GM19468 (cell line): ENCODE data around the gene SH3BP1.
A peak's percentile ranks its signal among the peaks of the same experiment; 100 is the strongest.
"Not testable (repeated sequence)": the region's sequence is repeated elsewhere in the genome, so short reads cannot be mapped to it uniquely, and the experiment has no call there.

ENCODE experiments used
- ATAC-seq: cut with Tn5 transposase; IDR thresholded peaks from one replicate; pipeline ENCODE4 v1.9.1; 2021; ENCODE audit warnings: mild to moderate bottlenecking, moderate library complexity, moderate number of reproducible peaks; ENCODE audit not compliant: unreplicated experiment; ENCODE audit errors: extremely low read depth

SH3BP1 gene

DNA sequence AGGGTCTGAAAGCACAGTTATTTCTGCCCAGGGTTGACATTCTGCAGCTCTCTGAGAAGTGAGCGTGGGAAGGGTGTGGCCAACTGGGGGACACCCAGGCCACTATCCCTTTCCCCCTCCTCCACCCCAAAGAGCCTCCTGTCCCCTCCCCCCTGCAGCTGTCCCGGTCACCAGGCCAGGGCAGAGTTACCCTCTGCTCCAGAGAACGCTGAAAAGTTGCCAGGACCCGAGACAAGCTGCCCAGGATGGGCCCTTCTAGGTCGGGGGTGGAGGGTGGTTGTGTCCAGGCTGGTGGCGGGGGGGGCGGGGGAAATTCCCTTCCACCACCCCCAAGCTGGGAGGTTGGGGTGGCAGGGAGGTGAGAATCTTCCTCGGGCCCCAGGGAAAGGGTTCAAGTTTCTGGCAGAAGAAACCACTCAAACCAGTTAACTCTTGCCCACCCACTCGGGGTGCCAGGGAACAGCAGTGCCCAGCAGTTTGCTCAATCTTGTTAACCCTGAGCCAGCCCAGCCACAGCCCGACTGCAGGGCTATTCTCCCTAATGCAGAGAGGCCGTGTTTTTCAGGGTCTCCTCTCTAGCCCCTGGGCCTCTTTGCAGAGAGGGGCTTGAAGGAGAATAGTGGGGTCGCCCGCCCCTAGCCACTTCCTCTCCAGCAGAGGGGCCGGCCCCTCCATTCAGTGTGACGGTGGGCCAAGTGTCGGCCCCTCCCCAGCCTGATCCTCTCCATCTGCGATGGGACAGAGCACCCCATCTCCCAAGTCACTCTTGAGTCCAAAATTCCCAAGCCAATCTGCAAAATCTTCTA lies 36.7 kb downstream of the SH3BP1 start:
- no peak for ATAC-seq

DNA sequence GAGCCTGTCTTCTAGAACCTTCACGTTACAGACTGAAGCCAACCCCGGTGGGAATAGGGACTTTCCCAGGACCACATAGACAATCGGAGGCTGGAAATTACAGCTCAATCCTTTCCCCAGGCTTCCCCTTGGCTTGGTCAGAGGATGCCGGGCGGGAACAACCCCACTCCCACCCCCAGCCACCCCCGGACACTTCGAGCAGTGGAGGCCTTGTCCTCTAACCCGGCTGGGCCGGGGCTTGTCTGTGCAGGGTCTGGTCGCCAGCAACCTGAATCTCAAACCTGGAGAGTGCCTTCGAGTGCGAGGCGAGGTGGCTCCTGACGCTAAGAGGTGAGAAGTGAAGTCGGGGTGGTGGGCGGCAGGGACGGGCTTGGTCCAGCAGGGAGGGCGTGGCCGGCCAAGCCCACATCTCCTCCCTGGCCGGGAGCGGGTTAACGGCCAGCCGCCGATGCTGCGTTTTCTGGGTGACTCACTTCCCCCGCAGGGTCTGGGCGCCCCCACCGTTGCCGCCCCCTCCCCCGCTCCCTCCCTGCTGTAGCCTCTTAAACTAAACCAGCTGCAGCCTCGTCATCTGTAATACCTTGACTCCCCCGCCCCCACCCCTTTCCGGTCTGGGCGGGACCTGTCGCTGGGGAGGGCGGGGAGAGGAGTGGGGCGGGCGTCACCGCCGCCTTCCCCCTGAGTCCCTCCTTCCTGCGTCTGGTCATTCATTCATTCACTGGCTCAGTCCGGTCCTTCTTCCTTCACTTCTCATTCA lies 37.4 kb downstream of the SH3BP1 start:
- ATAC-seq, result no peak

DNA sequence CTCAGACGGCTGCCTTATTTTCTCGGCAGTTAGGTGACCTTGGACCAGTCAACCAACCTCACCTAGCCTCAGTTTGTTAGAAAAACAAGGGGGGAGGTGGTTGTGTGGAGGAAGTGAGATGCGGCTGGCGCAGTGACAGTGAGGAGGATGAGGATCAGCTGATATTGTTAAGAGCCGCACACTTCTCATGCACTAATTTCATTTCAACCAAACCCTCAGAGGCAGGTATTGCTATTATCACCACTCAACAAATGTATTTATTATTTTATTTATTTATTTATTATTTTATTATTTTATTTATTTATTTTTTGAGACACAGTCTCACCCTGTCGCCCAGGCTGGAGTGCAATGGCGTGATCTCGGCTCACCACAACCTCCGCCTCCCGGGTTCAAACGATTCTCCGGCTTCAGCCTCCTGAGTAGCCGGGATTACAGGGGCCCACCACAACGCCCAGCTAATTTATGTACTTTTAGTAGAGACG lies 38.1 kb downstream of the SH3BP1 start:
- ATAC-seq, result no peak

DNA sequence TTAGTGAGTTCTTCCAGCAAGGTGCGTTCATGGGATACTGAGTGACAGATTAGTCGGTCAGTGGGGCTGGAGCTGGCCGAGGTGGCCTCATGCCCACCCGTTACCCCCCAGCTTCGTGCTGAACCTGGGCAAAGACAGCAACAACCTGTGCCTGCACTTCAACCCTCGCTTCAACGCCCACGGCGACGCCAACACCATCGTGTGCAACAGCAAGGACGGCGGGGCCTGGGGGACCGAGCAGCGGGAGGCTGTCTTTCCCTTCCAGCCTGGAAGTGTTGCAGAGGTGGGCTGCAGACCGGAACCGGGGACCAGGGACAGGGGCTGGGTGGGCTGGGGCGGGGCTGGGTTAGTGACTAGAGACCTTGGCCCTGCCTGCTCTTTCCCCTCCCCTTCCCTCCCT lies 38.9 kb downstream of the SH3BP1 start:
- ATAC-seq, result no peak

DNA sequence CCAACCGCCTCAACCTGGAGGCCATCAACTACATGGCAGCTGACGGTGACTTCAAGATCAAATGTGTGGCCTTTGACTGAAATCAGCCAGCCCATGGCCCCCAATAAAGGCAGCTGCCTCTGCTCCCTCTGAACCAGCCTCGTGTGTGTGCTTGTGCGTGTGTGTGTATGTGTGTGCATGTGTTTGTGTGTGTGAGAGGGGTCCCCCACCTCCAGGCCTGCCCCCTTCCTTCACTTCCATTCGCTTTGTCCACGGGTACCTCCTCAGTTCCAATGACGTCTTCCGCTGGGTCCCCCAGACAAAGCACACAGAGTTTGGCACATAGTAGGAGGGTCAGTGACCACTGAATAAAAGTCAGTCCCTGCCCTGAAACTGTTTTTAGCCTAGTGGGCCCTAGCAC lies 40.2 kb downstream of the SH3BP1 start:
- ATAC-seq, result no peak

DNA sequence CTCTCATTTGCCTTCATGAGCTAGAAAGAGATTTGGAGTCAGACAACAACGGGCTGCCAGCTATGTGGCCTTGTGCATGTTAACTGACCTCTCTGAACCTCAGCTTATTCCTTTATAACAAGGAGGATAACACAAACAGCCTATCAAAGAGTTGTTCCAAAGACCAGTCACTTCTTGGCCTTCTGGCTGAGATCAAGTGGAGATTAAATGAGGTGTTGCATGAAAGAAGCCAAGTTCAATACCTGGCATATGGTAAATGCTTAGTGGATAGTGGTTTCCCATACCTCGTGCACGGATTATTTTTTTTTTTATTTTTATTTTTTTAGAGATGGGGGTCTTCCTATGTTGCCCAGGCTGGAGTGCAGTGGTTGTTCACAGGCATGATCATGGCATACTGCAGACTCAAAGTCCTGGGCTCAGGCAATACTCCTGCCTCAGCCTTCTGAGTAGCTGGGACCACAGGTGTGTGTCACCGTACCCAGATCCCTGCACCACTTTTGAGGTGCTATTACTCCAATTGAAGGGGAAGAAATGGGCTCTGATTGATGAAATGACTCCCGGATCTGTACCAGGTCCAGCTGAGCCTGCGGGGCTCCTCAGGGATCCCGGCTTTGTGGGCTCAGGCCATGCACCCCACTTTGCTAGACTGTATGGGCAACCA lies 40.9 kb downstream of the SH3BP1 start:
- ATAC-seq, result no peak

DNA sequence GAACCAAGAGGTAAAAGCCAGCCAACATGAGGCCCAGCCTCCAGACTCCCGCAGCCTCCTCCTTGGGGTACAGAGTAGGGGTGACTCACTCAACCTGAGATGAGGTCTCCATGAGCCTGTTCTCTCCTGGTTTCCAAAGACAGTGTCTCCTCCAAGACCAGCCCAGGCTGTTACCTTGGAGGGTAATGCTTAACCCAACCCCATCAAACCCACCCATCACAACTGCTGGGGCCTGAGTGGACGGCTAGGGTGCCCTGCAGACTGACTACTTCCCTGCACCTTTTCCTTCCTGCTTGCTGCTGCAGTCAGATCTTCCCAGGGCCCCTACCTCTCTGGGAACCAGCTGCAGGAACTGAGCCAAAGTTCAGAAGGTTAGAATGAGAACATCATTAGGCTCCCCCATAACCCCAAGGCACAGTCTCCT lies 41.5 kb downstream of the SH3BP1 start:
- no peak for ATAC-seq

DNA sequence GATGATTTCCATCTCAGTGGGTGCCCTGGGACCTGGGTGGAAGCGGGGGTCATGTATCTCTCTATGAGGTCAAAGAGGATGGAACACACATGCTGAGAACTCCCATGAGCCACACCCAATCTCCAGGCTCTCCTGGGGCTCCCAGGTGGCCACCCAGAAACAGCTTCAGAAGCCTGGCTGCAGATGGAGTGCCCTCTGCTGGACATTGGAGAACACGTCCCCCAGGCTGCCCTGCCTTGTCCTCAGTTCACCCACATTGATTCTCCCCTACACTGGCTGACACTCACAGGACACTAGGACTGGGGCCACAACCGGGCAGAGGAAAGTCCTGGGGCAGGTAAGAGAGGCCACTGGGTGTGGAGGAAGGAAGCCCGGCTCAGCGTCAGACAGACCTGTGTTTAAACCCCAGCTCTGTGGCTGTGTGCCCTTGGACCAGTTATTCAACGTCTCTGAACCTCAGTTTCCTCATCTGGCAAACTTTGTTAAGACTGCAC lies 42.1 kb downstream of the SH3BP1 start:
- ATAC-seq, result no peak

DNA sequence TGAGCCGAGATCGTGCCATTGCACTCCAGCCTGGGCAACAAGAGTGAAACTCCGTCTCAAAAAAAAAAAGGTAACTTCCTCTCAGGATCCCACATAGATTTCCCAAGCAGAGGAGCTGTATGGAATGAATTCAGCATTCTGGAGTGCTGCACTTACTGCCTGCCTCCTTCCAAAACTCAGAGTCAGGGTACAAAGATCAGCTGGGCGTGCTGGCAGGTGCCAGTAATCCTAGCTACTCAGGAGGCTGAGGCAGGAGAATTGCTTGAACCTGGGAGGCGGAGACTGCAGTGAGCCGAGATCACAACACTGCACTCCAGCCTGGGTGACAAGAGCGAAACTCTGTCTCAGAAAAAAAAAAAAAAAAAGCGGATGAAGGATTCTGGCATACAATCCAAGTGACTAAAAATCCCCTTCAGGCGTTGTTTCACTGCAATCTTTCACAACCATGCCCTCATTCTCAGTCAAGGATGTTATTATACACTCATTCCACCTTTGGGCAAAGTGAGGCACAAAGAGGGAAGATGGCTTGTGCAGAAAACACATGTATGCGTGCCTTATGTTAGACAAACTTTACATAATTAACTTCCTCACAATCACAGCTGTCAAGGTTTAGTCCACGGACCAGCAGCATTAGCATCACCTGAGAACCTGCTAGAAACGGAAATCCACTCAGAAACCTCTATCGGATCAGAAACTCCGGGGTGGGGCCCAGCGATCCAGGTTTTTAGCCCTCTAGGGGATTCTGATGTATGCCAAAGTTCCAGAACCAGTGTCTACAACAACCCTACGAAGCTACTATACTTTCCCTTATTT lies 45.5 kb downstream of the SH3BP1 start:
- no peak for ATAC-seq

DNA sequence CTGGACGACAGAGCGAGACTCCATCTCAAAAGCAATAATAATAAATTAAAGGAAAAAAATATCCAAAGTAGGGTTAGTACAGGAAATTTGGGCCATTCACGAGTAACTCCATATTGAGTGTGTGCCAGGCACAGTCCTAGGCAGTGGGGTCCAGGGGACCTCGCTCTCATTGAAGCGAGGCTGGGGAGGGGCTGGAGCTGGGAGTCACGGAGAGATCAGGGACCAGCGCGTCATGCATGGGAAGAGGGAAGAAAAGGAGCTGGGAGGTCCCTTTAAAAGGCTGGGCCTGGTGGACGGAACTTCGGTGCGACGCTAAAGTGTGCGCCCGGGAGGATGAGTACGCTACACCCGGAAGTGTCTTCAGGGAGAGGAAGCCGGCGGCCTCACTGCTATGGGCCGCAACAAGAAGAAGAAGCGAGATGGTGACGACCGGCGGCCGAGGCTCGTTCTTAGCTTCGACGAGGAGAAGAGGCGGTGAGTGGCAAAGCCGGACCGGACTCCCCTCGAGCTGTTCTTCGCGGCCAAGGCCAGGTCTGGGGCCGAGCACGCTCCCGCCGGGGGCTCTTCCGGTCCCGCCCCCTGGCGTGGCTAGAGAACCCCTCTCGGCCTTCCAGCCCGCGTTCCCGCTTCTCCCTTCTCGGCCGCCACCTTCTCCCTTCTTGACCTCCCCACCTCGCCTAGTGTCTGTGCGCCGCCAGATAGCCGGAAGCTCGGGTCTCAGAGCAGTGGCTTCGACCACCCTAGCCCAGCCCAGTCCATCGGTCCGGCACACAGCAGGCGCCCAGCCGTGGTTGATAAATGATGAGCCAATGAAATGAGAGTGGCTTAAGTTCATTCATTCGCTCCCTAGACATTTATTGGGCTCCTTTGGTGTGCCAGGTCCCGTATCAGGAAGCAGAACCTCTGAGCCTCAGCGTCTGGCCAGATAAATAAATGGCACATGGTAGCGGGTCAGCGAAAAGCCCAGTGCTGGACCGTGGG lies 46.8 kb downstream of the SH3BP1 start, which contains the start of gene NOL12:
Gene NOL12 (plus strand): TSS at position 342 of the 981 bp plus-strand sequence. CDS start 50 bp downstream, at position 392.
- ATAC-seq, result no peak

DNA sequence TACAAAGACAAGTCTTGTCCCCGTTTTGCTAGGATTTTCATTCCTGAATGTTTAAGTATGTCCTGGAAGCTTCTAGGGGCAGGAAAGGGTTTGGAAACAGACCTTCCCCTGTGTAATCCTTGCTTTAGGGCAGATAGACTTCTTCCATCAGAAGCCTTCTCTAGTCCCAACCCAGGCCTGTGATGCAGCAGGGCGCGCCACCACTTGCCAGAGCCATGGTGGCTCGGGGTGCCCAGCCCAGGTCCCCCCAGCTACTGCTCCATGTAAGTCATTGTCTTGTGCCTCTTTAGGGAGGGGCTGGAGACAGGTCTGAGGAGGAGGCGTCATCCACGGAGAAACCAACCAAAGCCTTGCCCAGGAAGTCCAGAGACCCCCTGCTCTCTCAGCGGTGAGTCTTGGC lies 50.9 kb downstream of the SH3BP1 start:
- no peak for ATAC-seq

DNA sequence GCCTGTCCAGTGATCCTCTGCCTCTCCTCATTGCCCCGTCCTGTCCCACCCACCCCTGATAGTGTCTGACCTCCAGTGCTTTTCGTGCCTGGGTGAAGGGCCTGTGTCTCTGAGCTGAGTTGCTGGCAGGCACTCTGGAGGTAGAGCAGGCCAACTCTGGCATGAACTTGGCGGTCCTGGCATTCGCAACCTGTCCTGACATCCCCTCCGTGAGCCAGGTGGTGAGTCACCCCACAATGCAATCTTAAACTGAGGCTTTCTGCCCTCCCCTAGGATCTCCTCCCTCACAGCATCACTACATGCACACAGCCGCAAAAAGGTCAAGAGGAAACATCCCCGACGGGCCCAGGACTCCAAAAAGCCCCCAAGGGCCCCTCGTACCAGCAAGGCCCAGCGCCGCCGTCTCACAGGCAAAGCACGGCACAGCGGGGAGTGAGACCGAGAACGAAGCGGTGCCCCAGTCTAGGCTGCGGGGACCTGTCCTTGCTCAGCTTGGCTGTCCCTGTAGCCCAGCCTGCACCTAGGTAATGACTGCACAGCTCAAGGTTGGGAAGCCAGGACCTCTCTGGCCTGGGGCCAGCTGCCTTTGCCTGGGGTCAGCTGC lies 51.5 kb downstream of the SH3BP1 start:
- no peak for ATAC-seq

DNA sequence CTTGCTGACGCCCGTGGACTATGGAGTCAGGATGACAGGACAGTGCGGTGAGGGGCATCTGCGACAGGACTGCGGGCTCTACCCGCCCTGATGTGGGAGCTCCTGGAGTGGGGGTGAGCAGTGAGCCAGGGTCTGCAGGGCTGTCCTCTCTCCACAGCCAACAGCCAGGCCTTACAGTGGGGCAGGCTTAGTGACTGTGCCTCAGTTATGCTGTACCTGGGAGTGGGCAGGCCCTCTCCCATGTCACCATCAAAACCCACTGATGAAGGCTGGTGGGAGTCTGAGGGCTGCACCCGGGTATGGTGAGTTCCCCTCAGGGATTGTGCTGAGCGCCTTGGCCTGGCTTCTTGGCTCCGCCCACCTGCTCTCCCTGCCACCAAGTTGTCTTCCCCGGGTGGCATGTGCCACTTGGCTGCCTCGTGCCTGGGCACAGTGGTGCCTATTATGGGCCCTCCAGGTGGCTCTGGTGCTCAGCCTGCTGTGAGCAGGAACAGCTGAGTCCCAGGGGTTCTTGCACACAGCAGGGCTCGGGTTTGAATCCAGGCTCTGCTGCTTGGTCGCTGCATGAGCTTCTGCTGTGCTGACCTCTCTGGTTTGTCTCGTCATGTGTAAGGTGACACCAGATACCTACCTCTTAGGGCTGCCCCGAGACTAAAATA lies 53.3 kb downstream of the SH3BP1 start:
- ATAC-seq, result no peak

DNA sequence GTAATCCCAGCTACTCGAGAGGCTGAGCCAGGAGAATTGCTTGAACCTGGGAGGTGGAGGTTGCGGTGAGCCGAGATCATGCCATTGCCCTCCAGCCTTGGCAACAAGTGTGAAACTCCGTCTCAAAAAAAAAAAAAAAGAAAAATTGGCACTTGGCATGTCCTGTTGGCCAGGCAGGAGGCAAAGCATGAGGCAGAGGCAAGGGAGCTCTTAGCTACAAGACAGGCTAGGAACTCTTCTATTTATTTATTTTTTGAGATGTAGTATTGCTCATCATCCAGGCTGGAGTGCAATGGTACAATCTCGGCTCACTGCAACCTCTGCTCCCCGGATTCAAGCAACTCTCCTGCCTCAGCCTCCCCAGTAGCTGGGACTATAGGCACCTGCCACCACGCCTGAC lies 54.7 kb downstream of the SH3BP1 start:
- not testable (repeated sequence) for ATAC-seq

DNA sequence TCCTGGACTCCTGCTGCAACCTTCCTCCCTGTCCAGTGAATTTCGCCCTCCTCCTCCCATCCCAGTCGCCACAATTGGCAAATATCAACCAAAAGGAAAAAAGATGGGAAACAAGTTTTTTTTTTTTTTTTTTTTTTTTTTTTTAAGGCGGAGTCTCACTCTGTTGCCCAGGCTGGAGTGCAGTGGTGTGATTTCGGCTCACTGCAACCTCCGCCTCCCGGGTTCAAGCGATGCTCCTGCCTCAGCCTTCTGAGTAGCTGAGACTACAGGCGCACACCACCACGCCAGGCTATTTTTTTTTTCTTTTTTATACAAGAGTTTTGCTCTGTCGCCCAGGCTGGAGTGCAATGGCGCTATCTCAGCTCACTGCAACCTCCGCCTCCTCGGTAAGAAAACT lies 56.8 kb downstream of the SH3BP1 start:
- not testable (repeated sequence) for ATAC-seq

DNA sequence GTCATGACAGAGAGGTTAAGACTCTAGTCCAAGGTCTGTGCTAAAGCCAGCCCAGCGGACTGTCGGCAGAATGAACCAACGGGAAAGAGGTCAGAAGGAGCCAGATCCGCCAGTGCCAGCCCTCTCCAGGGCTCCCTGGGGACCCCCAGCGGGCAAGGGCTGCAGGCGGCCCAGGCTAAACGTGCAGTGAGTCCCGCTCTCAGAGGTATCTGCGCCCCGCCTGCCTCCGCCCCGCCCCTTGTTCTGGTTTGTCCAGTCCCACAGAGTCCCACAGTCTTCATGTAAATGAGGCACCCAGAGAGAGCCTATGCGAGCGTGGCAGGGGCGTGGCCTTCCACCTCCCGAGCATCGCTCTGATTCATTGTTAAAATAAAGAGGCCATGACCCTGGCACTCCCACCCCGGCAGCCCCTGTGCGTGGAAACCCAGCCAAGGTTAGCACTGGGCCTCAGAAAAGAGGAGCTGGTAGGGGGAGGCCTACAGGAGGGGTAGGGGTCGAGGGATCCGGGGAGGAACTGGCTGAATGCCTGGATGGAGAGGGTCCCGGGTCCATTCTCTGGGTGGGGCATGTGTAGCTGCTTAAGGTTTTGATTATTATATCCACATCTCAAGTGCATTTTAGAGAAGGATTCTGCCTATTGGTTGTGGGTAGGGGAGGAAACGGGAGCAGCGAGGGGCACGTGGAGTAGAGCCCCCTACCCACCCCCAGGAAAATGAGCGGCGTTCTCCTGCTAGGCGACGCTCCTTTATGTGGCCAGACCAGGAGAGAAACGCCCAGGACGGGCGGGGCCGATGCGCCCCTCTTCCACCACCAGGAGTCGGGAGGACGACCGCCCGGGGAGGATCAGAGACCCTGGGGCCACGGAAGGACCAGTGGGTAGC lies 57.4 kb downstream of the SH3BP1 start, which contains the start of gene TRIOBP:
Gene TRIOBP (plus strand): TSS at position 392 of the 881 bp plus-strand sequence. CDS start 4,318 bp downstream, outside the sequence.
- peak; percentile 80 for ATAC-seq

DNA sequence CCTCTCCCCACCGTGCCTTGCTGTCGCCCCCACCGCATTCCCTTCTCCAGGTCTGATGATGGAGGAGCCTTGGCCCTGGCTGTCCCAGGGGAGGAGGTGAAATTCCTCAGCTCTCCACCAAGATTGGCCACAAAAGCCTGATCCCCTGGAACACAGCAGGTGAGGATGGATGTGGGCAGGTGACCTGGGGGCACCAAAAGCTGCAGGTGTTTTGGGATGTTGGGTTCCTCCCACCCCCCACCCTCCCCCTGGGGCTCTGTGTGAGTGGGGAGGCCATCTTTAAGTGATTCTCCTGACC lies 58.0 kb downstream of the SH3BP1 start:
- no peak for ATAC-seq
